Stimulated activated CD4-positive, alpha-beta T cell treated with anti-CD3 and anti-CD28 coated beads, Interleukin-12 subunit alpha, Interleukin-12 subunit beta, amount 100 ng/mL, for 4 hours (primary cell): ENCODE data around the gene NR0B1.

ENCODE experiments used
- DNase-seq: peaks from one replicate; pipeline ENCODE4 v3.0.0-alpha.2; 2020

The NR0B1 gene

GRCh38 chrX:30309139-30309571, at the start of gene NR0B1:
TSS of gene NR0B1 (minus strand) at chrX:30309390. CDS start at chrX:30309363, 27 bp downstream.
- no peak for DNase-seq

DNA sequence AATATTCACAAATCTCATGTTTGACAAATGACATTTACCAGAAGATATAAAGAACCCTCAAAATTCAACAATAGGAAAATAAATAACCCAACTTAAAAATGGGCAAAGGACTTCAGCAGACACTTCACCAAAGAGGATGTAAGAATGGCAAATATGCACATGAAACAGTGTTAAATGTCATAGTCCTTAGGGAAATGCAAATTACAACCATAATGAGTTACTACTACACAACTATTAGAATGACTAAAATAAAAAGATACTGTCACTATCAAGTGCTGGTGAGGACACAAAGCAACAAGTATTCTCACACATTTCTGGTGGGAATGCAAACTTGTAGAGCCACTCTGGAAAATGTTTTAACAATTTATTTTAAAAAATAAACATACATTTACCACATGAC, 40.8 kb upstream of the NR0B1 start:
- no peak for DNase-seq

DNA sequence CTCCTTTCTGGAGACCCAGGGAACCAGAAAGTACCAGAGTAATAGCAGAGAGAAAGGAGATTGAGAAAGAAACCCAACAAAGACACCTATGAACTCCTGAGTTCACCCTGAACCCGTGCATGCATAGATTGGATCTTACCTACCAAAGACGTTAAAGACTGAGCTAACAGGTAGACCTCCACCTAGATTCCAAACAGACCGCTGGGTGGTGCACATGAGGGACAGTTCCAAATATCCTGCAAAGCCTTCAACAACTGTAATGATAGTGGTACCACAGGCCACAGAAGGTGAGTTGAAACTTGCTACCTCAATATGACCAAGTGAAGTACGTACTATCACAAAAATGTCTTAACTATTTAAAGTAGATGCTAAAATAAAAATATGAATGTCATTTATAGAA, 34.0 kb upstream of the NR0B1 start:
- DNase-seq: no peak

GRCh38 chrX:30340753-30341152, 31.6 kb upstream of the NR0B1 start:
- no peak for DNase-seq

- DNase-seq: no peak
These were observed 18.6 kb upstream of the NR0B1 start for GRCh38 chrX:30327762-30328161.

DNA sequence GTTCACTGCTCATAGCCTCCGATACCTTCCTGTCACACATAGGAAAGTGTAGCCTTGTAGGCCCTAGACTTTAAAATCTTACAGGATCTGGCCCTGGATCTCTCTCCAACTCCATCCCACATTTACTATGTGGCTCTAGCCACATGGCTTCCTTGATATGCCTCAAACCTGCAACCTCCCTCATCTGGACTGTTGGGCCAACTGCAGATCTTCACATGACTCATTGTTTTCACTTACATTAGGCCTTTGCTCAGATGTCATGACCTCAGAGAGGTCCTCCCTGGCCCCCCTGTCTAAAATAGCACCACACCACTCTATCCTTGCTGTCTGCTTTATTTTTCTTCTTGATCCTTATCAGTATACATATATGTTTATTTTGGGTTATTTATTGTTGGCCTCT, 8.1 kb upstream of the NR0B1 start:
- DNase-seq: no peak

DNA sequence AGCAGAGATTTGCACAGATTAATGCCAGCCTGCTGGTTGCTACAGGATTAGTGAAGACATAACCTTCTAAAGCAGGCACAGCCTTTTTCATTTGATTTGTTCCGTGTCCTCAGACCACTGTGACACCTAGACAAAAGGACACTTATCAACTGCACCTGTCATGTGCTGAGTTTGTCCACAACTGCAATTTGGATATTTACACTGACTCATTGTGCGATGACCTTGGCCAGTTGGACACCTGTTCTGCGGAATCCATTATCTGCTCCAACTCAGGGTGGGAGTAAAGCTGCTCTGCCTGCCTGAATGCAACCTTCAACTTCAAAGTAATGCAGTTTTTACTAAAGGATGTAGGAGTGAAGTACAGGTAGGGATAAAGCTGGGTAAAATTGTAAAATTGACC, 4.1 kb upstream of the NR0B1 start:
- DNase-seq: no peak

DNA sequence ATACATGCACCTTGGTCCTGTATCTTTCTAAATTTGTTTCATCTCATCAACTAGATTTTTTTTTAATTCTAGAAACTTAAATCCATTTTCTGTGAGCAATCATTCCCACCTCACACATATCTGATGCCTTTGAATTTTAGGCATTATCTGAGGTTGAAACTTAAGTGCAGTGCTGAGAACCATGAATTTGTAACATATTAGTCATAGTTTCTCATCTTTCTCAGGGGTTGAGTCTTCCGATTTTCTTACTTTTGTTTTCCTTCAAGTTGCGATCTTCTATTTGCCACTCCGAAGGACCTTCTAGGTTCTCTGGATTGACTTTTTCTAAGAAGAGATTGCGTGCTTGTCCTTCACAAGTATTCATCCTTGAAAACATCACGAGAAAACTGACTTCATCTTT, 3.7 kb upstream of the NR0B1 start:
- DNase-seq: no peak

DNA sequence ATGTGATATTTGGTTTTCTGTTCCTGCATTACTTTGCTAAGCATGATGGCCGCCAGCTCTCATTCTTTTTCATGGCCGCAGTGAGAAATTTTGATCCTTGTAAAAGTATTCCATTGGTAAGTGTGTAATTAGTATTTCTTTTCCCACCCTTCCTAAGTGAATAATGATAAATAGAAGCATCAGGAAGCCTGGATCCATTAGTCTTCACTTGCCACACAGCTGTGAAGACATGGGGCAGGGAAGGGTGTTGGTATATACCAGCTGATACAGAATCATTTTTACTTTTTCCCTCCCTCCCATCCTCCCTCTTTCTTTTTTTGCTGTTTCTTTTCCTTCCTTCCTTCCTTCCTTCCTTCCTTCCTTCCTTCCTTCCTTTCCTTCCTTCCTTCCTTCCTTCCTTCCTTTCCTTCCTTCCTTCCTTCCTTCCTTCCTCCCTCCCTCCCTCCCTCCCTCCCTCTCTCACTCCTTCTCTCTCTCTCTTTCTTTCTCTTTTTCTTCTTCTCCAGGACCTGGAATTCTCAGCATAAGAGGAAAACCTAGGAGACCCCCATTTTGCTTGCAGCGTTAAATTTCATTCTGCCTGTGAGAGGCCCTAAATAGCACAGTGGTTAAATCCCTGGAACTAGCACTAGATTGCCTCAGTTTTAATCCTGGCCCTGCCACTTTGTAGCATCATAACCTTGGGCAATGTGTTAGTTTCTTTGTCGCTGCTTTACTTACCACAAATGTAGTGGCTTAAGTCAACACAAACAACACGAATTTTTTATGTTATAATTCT, 1.4 kb upstream of the NR0B1 start:
- DNase-seq: no peak

GRCh38 chrX:30308263-30309138, 689 bp downstream of the NR0B1 start:
- DNase-seq: no peak

- no peak for DNase-seq
These were observed 1.7 kb downstream of the NR0B1 start for GRCh38 chrX:30307466-30307865.

- DNase-seq: no peak
These were observed 4.3 kb downstream of the NR0B1 start for GRCh38 chrX:30304866-30305265.

DNA sequence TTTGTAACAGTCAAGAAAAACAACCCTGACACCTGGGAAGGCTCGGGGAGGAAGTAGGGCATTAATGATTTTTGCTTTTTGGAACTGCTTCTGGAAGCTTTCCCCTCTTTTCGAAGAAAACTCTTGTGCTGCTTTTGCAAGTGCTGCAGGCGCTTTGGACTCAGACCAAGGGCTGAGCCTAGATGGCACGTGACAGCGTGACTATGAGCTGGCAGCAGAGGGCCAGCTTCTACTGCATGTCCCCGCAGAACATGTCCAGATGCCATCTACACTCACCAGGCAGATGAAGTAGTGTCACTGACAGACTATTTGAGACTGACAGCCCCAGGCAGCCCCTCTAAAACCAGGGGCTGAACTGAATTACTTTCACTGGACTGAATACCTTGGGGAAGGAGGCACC, 6.2 kb downstream of the NR0B1 start:
- no peak for DNase-seq

- DNase-seq: no peak
These were observed 7.2 kb downstream of the NR0B1 start for GRCh38 chrX:30301963-30302362.

- no peak for DNase-seq
These were observed 8.0 kb downstream of the NR0B1 start for GRCh38 chrX:30301208-30301607.

- no peak for DNase-seq
These were observed 12.6 kb downstream of the NR0B1 start for GRCh38 chrX:30296408-30297254.

GRCh38 chrX:30283456-30284200, 25.6 kb downstream of the NR0B1 start:
- no peak for DNase-seq

GRCh38 chrX:30282527-30282926, 26.7 kb downstream of the NR0B1 start:
- DNase-seq: no peak

DNA sequence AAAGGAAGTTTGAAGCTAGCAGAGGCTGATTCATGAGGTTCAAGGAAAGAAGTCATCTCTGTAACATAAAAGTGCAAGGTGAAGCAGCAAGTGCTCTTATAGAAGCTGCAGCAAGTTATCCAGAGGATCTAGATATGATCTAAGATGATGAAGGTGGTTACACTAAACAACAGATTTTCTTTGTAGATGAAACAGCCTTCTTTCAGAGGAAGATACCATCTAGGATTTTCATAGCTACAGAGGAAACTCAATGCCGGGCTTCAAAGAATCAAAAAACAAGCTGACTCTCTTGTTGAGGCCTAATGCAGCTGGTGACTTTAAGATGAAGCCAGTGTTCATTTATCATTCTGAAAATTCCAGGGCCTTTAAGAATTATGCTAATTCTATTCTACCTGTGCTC, 28.8 kb downstream of the NR0B1 start:
- no peak for DNase-seq

- DNase-seq: no peak
These were observed 30.8 kb downstream of the NR0B1 start for GRCh38 chrX:30278365-30278764.

GRCh38 chrX:30275498-30275897, 33.7 kb downstream of the NR0B1 start:
- DNase-seq: no peak

- no peak for DNase-seq
These were observed 38.6 kb downstream of the NR0B1 start for GRCh38 chrX:30270639-30271038.
